ENCODE results near the gene PTPRE. TPM values are rescaled to one million over a fixed set of nuclear protein-coding genes. Genes with fewer than 3 reads are reported as not detected.

Gene PTPRE
- total RNA-seq, 1 experiment from 2014 or later: 3.1 TPM

DNA sequence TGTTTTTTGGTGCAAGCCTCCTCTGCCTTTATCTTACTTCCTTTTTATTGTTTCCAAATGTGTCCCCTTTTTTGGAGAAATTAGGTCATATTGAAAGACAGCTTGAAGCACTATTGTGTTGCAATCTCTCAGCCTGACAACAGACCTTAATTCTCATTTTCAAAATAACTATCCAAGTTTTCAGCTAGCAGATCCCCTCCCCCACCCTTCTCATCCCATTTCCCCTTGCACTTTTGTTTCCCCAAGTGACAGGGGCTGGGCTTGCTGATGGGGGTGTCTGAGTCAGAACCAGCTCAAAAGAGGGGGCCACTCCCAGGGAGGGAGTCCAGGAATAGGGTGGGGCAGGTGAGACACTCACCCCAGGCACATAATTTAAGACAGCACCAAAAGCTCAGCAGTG is 144.0 kb downstream of the PTPRE start:
- ChIA-PET CTCF (interaction anchor here (5.6 kb wide), 1 partner anchor 16 kb away, joined by 50 read pairs; no protein-coding TSS in a partner anchor), POLR2A (no interaction called here)
- Mint-ChIP-seq H3K4me3 (no peak overlapping the region), H3K4me1 (peaks cover 9% of the 10 kb centered on the region), H3K27ac (no peak overlapping the region), H3K27me3 (ENCODE audit: low read depth) (no peaks in the 10 kb centered on the region), H3K36me3 (no peaks in the 10 kb centered on the region), H3K9me3 (no peaks in the 10 kb centered on the region)
- TF ChIP-seq, protein P1, sequence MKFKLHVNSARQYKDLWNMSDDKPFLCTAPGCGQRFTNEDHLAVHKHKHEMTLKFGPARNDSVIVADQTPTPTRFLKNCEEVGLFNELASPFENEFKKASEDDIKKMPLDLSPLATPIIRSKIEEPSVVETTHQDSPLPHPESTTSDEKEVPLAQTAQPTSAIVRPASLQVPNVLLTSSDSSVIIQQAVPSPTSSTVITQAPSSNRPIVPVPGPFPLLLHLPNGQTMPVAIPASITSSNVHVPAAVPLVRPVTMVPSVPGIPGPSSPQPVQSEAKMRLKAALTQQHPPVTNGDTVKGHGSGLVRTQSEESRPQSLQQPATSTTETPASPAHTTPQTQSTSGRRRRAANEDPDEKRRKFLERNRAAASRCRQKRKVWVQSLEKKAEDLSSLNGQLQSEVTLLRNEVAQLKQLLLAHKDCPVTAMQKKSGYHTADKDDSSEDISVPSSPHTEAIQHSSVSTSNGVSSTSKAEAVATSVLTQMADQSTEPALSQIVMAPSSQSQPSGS (CRISPR knock-in tag; IDR thresholded peaks at IDR 0.05; ENCODE audit: borderline replicate concordance, low read depth): no peak
- no peak for TF ChIP-seq TCF7 (CRISPR knock-in tag; IDR thresholded peaks at IDR 0.05; ENCODE audit: low read depth)
- TF ChIP-seq, protein P2, sequence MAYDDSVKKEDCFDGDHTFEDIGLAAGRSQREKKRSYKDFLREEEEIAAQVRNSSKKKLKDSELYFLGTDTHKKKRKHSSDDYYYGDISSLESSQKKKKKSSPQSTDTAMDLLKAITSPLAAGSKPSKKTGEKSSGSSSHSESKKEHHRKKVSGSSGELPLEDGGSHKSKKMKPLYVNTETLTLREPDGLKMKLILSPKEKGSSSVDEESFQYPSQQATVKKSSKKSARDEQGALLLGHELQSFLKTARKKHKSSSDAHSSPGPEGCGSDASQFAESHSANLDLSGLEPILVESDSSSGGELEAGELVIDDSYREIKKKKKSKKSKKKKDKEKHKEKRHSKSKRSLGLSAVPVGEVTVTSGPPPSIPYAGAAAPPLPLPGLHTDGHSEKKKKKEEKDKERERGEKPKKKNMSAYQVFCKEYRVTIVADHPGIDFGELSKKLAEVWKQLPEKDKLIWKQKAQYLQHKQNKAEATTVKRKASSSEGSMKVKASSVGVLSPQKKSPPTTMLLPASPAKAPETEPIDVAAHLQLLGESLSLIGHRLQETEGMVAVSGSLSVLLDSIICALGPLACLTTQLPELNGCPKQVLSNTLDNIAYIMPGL (CRISPR knock-in tag; IDR thresholded peaks at IDR 0.05): no peak
- no peak for TF ChIP-seq ZNF121 (CRISPR knock-in tag; IDR thresholded peaks at IDR 0.05)
- TF ChIP-seq ZNF219 (CRISPR knock-in tag; IDR thresholded peaks at IDR 0.05; ENCODE audit: borderline replicate concordance): no peak
- ATAC-seq (no peak), DNase-seq (ENCODE audit: low spot score) (no peak)

DNA sequence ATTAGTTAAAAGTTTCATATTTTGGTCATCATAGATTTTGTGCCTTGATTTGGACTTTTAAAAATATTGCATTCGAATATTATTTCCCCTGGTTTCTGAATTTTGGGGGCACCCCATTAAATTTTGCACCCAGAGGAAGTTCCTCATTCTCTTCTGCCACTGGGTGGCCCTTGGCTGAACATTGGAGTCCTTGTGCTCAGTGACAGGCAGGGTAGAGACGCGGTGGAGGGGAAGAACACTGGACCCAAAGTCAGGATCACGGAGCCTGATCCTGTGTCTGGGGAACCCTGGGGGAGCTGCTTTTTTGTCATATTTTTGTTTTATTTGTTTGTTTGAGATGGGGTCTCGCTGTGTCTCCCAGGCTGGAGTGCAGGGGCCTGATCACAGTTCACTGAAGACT is 144.6 kb downstream of the PTPRE start:
- Mint-ChIP-seq H3K9me3 (no peaks in the 10 kb centered on the region), H3K27ac (no peak overlapping the region), H3K27me3 (ENCODE audit: low read depth) (no peaks in the 10 kb centered on the region), H3K4me1 (peaks cover 9% of the 10 kb centered on the region), H3K36me3 (no peaks in the 10 kb centered on the region), H3K4me3 (no peak overlapping the region)
- ATAC-seq (no peak), DNase-seq (ENCODE audit: low spot score) (no peak)
- POLR2A ChIA-PET: no interaction called here
- CTCF ChIA-PET: interaction anchor here (5.6 kb wide), 1 partner anchor 16 kb away, joined by 50 read pairs; no protein-coding TSS in a partner anchor
- TF ChIP-seq, protein P3, sequence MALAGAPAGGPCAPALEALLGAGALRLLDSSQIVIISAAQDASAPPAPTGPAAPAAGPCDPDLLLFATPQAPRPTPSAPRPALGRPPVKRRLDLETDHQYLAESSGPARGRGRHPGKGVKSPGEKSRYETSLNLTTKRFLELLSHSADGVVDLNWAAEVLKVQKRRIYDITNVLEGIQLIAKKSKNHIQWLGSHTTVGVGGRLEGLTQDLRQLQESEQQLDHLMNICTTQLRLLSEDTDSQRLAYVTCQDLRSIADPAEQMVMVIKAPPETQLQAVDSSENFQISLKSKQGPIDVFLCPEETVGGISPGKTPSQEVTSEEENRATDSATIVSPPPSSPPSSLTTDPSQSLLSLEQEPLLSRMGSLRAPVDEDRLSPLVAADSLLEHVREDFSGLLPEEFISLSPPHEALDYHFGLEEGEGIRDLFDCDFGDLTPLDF (CRISPR knock-in tag; IDR thresholded peaks at IDR 0.05): no peak
- TF ChIP-seq ZNF263 (CRISPR knock-in tag; IDR thresholded peaks at IDR 0.05; ENCODE audit: low read depth) (no peak), NFE2L1 (CRISPR knock-in tag; IDR thresholded peaks at IDR 0.05) (no peak), JAZF1 (CRISPR knock-in tag; IDR thresholded peaks at IDR 0.05) (no peak)
- TF ChIP-seq, protein P2 (CRISPR knock-in tag; IDR thresholded peaks at IDR 0.05): no peak
- TF ChIP-seq, protein P4, sequence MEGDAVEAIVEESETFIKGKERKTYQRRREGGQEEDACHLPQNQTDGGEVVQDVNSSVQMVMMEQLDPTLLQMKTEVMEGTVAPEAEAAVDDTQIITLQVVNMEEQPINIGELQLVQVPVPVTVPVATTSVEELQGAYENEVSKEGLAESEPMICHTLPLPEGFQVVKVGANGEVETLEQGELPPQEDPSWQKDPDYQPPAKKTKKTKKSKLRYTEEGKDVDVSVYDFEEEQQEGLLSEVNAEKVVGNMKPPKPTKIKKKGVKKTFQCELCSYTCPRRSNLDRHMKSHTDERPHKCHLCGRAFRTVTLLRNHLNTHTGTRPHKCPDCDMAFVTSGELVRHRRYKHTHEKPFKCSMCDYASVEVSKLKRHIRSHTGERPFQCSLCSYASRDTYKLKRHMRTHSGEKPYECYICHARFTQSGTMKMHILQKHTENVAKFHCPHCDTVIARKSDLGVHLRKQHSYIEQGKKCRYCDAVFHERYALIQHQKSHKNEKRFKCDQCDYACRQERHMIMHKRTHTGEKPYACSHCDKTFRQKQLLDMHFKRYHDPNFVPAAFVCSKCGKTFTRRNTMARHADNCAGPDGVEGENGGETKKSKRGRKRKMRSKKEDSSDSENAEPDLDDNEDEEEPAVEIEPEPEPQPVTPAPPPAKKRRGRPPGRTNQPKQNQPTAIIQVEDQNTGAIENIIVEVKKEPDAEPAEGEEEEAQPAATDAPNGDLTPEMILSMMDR (IDR thresholded peaks at IDR 0.05): no peak

DNA sequence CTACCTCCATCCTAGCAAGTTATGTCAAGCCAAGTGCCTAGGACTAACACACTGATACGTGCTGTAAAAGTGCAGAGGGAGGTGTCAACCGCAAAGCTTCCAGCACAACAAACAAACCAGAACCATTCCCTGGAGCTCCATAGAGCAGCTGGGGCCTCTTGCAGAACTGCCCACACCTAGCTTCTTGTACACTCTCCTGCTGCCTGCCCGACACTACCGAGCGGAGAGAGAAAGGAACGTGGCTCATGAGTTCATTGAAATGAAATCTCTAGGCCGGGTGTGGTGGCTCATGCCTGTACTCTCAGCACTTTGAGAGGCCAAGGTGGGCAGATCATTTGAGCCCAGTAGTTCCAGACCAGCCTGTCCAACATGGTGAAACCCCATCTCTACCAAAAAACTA is 145.8 kb downstream of the PTPRE start:
- ATAC-seq: no peak
- Mint-ChIP-seq H3K4me3 (no peak overlapping the region), H3K9me3 (no peaks in the 10 kb centered on the region), H3K27me3 (ENCODE audit: low read depth) (no peaks in the 10 kb centered on the region), H3K4me1 (peaks cover 5% of the 10 kb centered on the region), H3K27ac (no peak overlapping the region), H3K36me3 (no peaks in the 10 kb centered on the region)
- ChIA-PET CTCF (interaction anchor here (1.2 kb wide), 1 partner anchor 17 kb away, joined by 3 read pairs; no protein-coding TSS in a partner anchor), POLR2A (no interaction called here)
- TF ChIP-seq, protein P5, sequence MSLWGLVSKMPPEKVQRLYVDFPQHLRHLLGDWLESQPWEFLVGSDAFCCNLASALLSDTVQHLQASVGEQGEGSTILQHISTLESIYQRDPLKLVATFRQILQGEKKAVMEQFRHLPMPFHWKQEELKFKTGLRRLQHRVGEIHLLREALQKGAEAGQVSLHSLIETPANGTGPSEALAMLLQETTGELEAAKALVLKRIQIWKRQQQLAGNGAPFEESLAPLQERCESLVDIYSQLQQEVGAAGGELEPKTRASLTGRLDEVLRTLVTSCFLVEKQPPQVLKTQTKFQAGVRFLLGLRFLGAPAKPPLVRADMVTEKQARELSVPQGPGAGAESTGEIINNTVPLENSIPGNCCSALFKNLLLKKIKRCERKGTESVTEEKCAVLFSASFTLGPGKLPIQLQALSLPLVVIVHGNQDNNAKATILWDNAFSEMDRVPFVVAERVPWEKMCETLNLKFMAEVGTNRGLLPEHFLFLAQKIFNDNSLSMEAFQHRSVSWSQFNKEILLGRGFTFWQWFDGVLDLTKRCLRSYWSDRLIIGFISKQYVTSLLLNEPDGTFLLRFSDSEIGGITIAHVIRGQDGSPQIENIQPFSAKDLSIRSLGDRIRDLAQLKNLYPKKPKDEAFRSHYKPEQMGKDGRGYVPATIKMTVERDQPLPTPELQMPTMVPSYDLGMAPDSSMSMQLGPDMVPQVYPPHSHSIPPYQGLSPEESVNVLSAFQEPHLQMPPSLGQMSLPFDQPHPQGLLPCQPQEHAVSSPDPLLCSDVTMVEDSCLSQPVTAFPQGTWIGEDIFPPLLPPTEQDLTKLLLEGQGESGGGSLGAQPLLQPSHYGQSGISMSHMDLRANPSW (CRISPR knock-in tag; conservative IDR thresholded peaks at IDR 0.05; ENCODE audit: low read depth): no peak
- TF ChIP-seq EMX1 (CRISPR knock-in tag; IDR thresholded peaks at IDR 0.05): no peak
- no peak for DNase-seq (ENCODE audit: low spot score)
